HepG2 (cell line): ENCODE measurements around the gene C15orf62. TPM values are rescaled to one million over a fixed set of nuclear protein-coding genes. Genes with fewer than 3 reads are reported as not detected.

Experiments
- AHR ChIP-seq: IDR thresholded peaks from 2 replicates; pipeline ENCODE4 v1.6.1; 2018; ENCODE audit warnings: missing genetic modification reagents, missing compliant biosample characterization
- BRF2 ChIP-seq: sonication (generic); formaldehyde crosslinking; IDR thresholded peaks from 2 replicates; pipeline ENCODE4 v1.8.1; 2022; ENCODE audit warnings: mild to moderate bottlenecking, missing genetic modification reagents
- CBX2 ChIP-seq, 2 experiments: fragments of 200-600 bp in 1 of 2; sonication (generic); formaldehyde crosslinking in 1 of 2; IDR thresholded peaks; 2 replicates each; pipeline versions ENCODE4 v1.7.0 to v1.8.1; 2018 to 2022; ENCODE audit warnings: low read depth in 2 of 2, low read length in 1 of 2, mild to moderate bottlenecking in 1 of 2, missing genetic modification reagents in 1 of 2
- EP300 ChIP-seq, 3 experiments: sonication (generic) in 1 of 3; formaldehyde crosslinking in 1 of 3; IDR thresholded peaks; 2 replicates each; pipeline versions ENCODE4 v1.5.1 to v1.6.1; 2011 to 2020; ENCODE audit warnings: low read depth in 2 of 3, low read length in 2 of 3, borderline replicate concordance in 1 of 3, improper control_type of control experiment in 1 of 3, mild to moderate bottlenecking in 1 of 3, missing genetic modification reagents in 1 of 3, moderate library complexity in 1 of 3
- GATAD1 ChIP-seq: IDR thresholded peaks from 2 replicates; pipeline ENCODE4 v1.6.1; 2016; ENCODE audit warnings: missing genetic modification reagents, missing compliant biosample characterization
- KLF9 ChIP-seq: IDR thresholded peaks from 2 replicates; pipeline ENCODE4 v1.6.1; 2016; ENCODE audit warnings: low read depth
- PAF1 ChIP-seq: IDR thresholded peaks from 2 replicates; pipeline ENCODE4 v1.6.1; 2016; ENCODE audit warnings: missing genetic modification reagents, missing compliant biosample characterization
- PBX3 ChIP-seq: sonication (generic); formaldehyde crosslinking; IDR thresholded peaks from 2 replicates; pipeline ENCODE4 v1.8.1; 2023; ENCODE audit warnings: missing genetic modification reagents, inconsistent platforms, borderline replicate concordance
- SMAD1 ChIP-seq: sonication (generic); formaldehyde crosslinking; IDR thresholded peaks from 2 replicates; pipeline ENCODE4 v1.4.0; 2020; ENCODE audit warnings: missing genetic modification reagents, low read depth, mild to moderate bottlenecking, borderline replicate concordance
- SRSF9 ChIP-seq: fragments of 200-400 bp; formaldehyde crosslinking; IDR thresholded peaks from 2 replicates; pipeline ENCODE4 v1.6.1; 2018; ENCODE audit warnings: borderline replicate concordance, mild to moderate bottlenecking, low read depth, low read length; ENCODE audit not compliant: insufficient read depth, poor library complexity, severe bottlenecking
- TARDBP ChIP-seq: sonication (generic); formaldehyde crosslinking; IDR thresholded peaks from 2 replicates; pipeline ENCODE4 v1.8.0; 2022; ENCODE audit warnings: mild to moderate bottlenecking, missing genetic modification reagents
- ZBTB1 ChIP-seq: sonication (generic); formaldehyde crosslinking; IDR thresholded peaks from 2 replicates; pipeline ENCODE4 v1.4.0; 2020; ENCODE audit warnings: missing genetic modification reagents, borderline replicate concordance
- ZBTB10 ChIP-seq: sonication (generic); formaldehyde crosslinking; IDR thresholded peaks from 2 replicates; pipeline ENCODE4 v1.4.0; 2020; ENCODE audit warnings: missing genetic modification reagents, borderline replicate concordance
- ZBTB37 ChIP-seq: sonication (generic); formaldehyde crosslinking; IDR thresholded peaks from 2 replicates; pipeline ENCODE4 v1.4.0; 2020; ENCODE audit warnings: mild to moderate bottlenecking, missing genetic modification reagents
- ZNF460 ChIP-seq: sonication (generic); formaldehyde crosslinking; IDR thresholded peaks from 2 replicates; pipeline ENCODE4 v1.5.1; 2020; ENCODE audit warnings: missing genetic modification reagents, mild to moderate bottlenecking, borderline replicate concordance
- ZNF670 ChIP-seq: sonication (generic); formaldehyde crosslinking; IDR thresholded peaks from 2 replicates; pipeline ENCODE4 v1.8.0; 2022; ENCODE audit warnings: mild to moderate bottlenecking, missing genetic modification reagents, borderline replicate concordance
- ZNF776 ChIP-seq: sonication (generic); formaldehyde crosslinking; IDR thresholded peaks from 2 replicates; pipeline ENCODE4 v1.4.0; 2020; ENCODE audit warnings: mild to moderate bottlenecking, missing genetic modification reagents
- polyA plus RNA-seq, 8 experiments: library from polyadenylated mRNA; depleted of rRNA in 3 of 8; stranded (reverse) in 7 of 8; unstranded in 1 of 8; fragments of >200 nt; fragmentation: Illumina TruSeq in 4 of 8; extraction: Trizol in 4 of 8; gene quantifications; 2 replicates each; pipeline versions ENCODE4 v1.2.1 to v1.2.3, GENCODE V29; 2011 to 2016; ENCODE audit warnings: low read depth in 4 of 8, missing spikeins in 1 of 8, mixed read lengths in 1 of 8; ENCODE audit not compliant: insufficient read depth in 1 of 8
- total RNA-seq, 5 experiments: library from RNA; depleted of rRNA; stranded (reverse); fragments of >200 nt; fragmentation: Illumina TruSeq; extraction: Trizol; gene quantifications; 2 replicates each; pipeline ENCODE4 v1.2.3, GENCODE V29; 2016; ENCODE audit warnings: low read depth in 1 of 5
- TF ChIP-seq, protein P1 (sequence below): sonication (generic); formaldehyde crosslinking; IDR thresholded peaks from 2 replicates; pipeline ENCODE4 v1.4.0; 2020; ENCODE audit warnings: mild to moderate bottlenecking, low read depth, missing genetic modification reagents

C15orf62 gene
- total and polyA plus RNA-seq, 2 of the 13 experiments (the other 11 are each of a cell fraction or from before 2014, with no cell fraction given) = 0.51 to 1.1 TPM

GRCh38 chr15:40754883-40755811 is 14.6 kb upstream of the C15orf62 start, which contains the start of gene RMDN3 (continued):
- no peak for TF ChIP-seq ZBTB10 (CRISPR knock-in tag)
- peak; percentile 96 for TF ChIP-seq GATAD1 (CRISPR knock-in tag)
- no peak; the same call in 1 of the 2 replicates for TF ChIP-seq KLF9 (CRISPR knock-in tag)
- 0 out of 2 replicates have a peak, but pooled peaks have one; percentile 23 for TF ChIP-seq ZNF460 (CRISPR knock-in tag)
- TF ChIP-seq, protein P1, sequence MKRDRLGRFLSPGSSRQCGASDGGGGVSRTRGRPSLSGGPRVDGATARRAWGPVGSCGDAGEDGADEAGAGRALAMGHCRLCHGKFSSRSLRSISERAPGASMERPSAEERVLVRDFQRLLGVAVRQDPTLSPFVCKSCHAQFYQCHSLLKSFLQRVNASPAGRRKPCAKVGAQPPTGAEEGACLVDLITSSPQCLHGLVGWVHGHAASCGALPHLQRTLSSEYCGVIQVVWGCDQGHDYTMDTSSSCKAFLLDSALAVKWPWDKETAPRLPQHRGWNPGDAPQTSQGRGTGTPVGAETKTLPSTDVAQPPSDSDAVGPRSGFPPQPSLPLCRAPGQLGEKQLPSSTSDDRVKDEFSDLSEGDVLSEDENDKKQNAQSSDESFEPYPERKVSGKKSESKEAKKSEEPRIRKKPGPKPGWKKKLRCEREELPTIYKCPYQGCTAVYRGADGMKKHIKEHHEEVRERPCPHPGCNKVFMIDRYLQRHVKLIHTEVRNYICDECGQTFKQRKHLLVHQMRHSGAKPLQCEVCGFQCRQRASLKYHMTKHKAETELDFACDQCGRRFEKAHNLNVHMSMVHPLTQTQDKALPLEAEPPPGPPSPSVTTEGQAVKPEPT (CRISPR knock-in tag) = 0 out of 2 replicates have a peak, but pooled peaks have one; percentile 35
- TF ChIP-seq TARDBP = peak; percentile 38; the same call in 1 of the 2 replicates
- no peak for TF ChIP-seq PAF1 (CRISPR knock-in tag)
- no peak for TF ChIP-seq BRF2
- no peak for TF ChIP-seq ZBTB1 (CRISPR knock-in tag)
- TF ChIP-seq PBX3 (CRISPR knock-in tag) = no peak
- TF ChIP-seq CBX2 (IDR thresholded peaks at IDR 0.05; ENCODE audit: low read depth, low read length) = no peak
- TF ChIP-seq CBX2 (CRISPR knock-in tag; IDR thresholded peaks at IDR 0.05; ENCODE audit: low read depth) = no peak
- no peak for TF ChIP-seq ZNF776
- TF ChIP-seq SRSF9 = no peak
- TF ChIP-seq EP300 (IDR thresholded peaks at IDR 0.05; ENCODE audit: low read depth in 2 of 2, low read length in 2 of 2) = no peak; a peak in 1 of 4 replicates
- TF ChIP-seq EP300 (CRISPR knock-in tag; IDR thresholded peaks at IDR 0.05; ENCODE audit: borderline replicate concordance) = no peak
- no peak for TF ChIP-seq AHR (CRISPR knock-in tag)
- TF ChIP-seq ZBTB37 (CRISPR knock-in tag) = no peak
- peak; percentile 94; the same call in 1 of the 2 replicates for TF ChIP-seq ZNF670
- TF ChIP-seq SMAD1 (CRISPR knock-in tag) = no peak
